ENCODE data around the gene PARL. TPM values are rescaled to one million over a fixed set of nuclear protein-coding genes. Genes with fewer than 3 reads are reported as not detected.
"Not testable (repeated sequence)": the region's sequence is repeated elsewhere in the genome, so short reads cannot be mapped to it uniquely, and the experiment has no call there.

Gene PARL
- total and polyA plus RNA-seq, 4 donors: 30.0 to 118 (median 54.8) TPM

- H3K4me1 ChIP-seq (ENCODE audit: control insufficient read depth in 5 of 5, insufficient read depth in 5 of 5, low read length in 5 of 5): peaks cover 0 to 7% (median 0%) of the 10 kb centered on the region in 5 donors
- peak; percentile 53 for ATAC-seq (ENCODE audit: insufficient read depth, low FRiP score)
Measured at GRCh38 chr3:183878071-183878470, 6.6 kb downstream of the PARL start.

GRCh38 chr3:183877227-183877626 is 7.5 kb downstream of the PARL start:
- WGBS, 2 donors: 70 to 78% methylated on average over 5 of the region's 5 CpGs
- DNase-seq; ATAC-seq (ENCODE audit: insufficient read depth, low FRiP score): not testable (repeated sequence)

More at GRCh38 chr3:183878071-183878470, 6.6 kb downstream of the PARL start:
- H3K9ac ChIP-seq (ENCODE audit: insufficient read depth in 1 of 2, low read length in 2 of 2): no peak overlapping the region
- 49 to 74% methylated on average over 8 of the region's 8 CpGs for WGBS, 2 donors
- peak overlapping the region in 1 of 2 donors; percentile 45 for H3K27ac ChIP-seq (ENCODE audit: low read depth in 1 of 2, low read length in 1 of 2)
- H3K9me3 ChIP-seq (ENCODE audit: control insufficient read depth in 4 of 4, insufficient read depth in 3 of 4, low read length in 3 of 4): no peaks in the 10 kb centered on the region
- H3K4me3 ChIP-seq: no peak overlapping the region
- H3K27me3 ChIP-seq (ENCODE audit: control insufficient read depth in 3 of 3, insufficient read depth in 3 of 3, low read length in 2 of 3): no peaks in the 10 kb centered on the region
- TF ChIP-seq CTCF (IDR thresholded peaks at IDR 0.05; ENCODE audit: control extremely low read depth, extremely low read depth): no peak
- DNase-seq: peak in 1 of 3 donors; percentile 6
- H3K36me3 ChIP-seq (ENCODE audit: control insufficient read depth in 4 of 4, insufficient read depth in 4 of 4, low read length in 4 of 4): peaks cover 0 to 1% (median 0%) of the 10 kb centered on the region in 4 donors

GRCh38 chr3:183875411-183875810 is 9.3 kb downstream of the PARL start:
- H3K4me3 ChIP-seq: no peak overlapping the region
- ATAC-seq (ENCODE audit: insufficient read depth, low FRiP score) (no peak), DNase-seq (no peak)
- H3K9me3 ChIP-seq (ENCODE audit: control insufficient read depth in 4 of 4, insufficient read depth in 3 of 4, low read length in 3 of 4): no peaks in the 10 kb centered on the region
- H3K4me1 ChIP-seq (ENCODE audit: control insufficient read depth in 5 of 5, insufficient read depth in 5 of 5, low read length in 5 of 5): peaks cover 0 to 3% (median 0%) of the 10 kb centered on the region in 5 donors
- H3K27ac ChIP-seq (ENCODE audit: low read depth in 1 of 2, low read length in 1 of 2): peak overlapping the region in 1 of 2 donors; percentile 11
- no peaks in the 10 kb centered on the region for H3K27me3 ChIP-seq (ENCODE audit: control insufficient read depth in 3 of 3, insufficient read depth in 3 of 3, low read length in 2 of 3)
- TF ChIP-seq CTCF (IDR thresholded peaks at IDR 0.05; ENCODE audit: control extremely low read depth, extremely low read depth): no peak
- no peak overlapping the region for H3K9ac ChIP-seq (ENCODE audit: insufficient read depth in 1 of 2, low read length in 2 of 2)
- H3K36me3 ChIP-seq (ENCODE audit: control insufficient read depth in 4 of 4, insufficient read depth in 4 of 4, low read length in 4 of 4): peaks cover 0 to 1% (median 0%) of the 10 kb centered on the region in 4 donors

More at GRCh38 chr3:183877227-183877626, 7.5 kb downstream of the PARL start:
- H3K9ac ChIP-seq (ENCODE audit: insufficient read depth in 1 of 2, low read length in 2 of 2); H3K4me1 ChIP-seq (ENCODE audit: control insufficient read depth in 5 of 5, insufficient read depth in 5 of 5, low read length in 5 of 5); H3K27ac ChIP-seq (ENCODE audit: low read depth in 1 of 2, low read length in 1 of 2); H3K4me3 ChIP-seq; H3K36me3 ChIP-seq (ENCODE audit: control insufficient read depth in 4 of 4, insufficient read depth in 4 of 4, low read length in 4 of 4); H3K27me3 ChIP-seq (ENCODE audit: control insufficient read depth in 3 of 3, insufficient read depth in 3 of 3, low read length in 2 of 3); H3K9me3 ChIP-seq (ENCODE audit: control insufficient read depth in 4 of 4, insufficient read depth in 3 of 4, low read length in 3 of 4): not testable (repeated sequence)

GRCh38 chr3:183873914-183874313 is 10.8 kb downstream of the PARL start:
- no peak for TF ChIP-seq CTCF (IDR thresholded peaks at IDR 0.05; ENCODE audit: control extremely low read depth, extremely low read depth)
- H3K4me1 ChIP-seq (ENCODE audit: control insufficient read depth in 5 of 5, insufficient read depth in 5 of 5, low read length in 5 of 5): peaks cover 0 to 3% (median 0%) of the 10 kb centered on the region in 5 donors
- H3K4me3 ChIP-seq: no peak overlapping the region
- H3K27ac ChIP-seq (ENCODE audit: low read depth in 1 of 2, low read length in 1 of 2): no peak overlapping the region
- 86 to 94% methylated on average over 3 of the region's 3 CpGs for WGBS, 2 donors
- peaks cover 0 to 1% (median 0%) of the 10 kb centered on the region in 4 donors for H3K36me3 ChIP-seq (ENCODE audit: control insufficient read depth in 4 of 4, insufficient read depth in 4 of 4, low read length in 4 of 4)
- DNase-seq (no peak), ATAC-seq (ENCODE audit: insufficient read depth, low FRiP score) (no peak)
- no peak overlapping the region for H3K9ac ChIP-seq (ENCODE audit: insufficient read depth in 1 of 2, low read length in 2 of 2)
- no peaks in the 10 kb centered on the region for H3K9me3 ChIP-seq (ENCODE audit: control insufficient read depth in 4 of 4, insufficient read depth in 3 of 4, low read length in 3 of 4)
- no peaks in the 10 kb centered on the region for H3K27me3 ChIP-seq (ENCODE audit: control insufficient read depth in 3 of 3, insufficient read depth in 3 of 3, low read length in 2 of 3)
